ENCODE measurements around the gene PTBP3. TPM values are rescaled to one million over a fixed set of nuclear protein-coding genes. Genes with fewer than 3 reads are reported as not detected.

PTBP3 gene
- total RNA-seq, 1 experiment from 2014 or later, result 172 TPM

GRCh38 chr9:112315331-112316257 lies 17.8 kb downstream of the PTBP3 start:
- Mint-ChIP-seq H3K4me1 (ENCODE audit: low read depth, unreplicated experiment) (peaks cover 28% of the 10 kb centered on the region), H3K9me3 (ENCODE audit: unreplicated experiment) (no peaks in the 10 kb centered on the region), H3K36me3 (ENCODE audit: insufficient read depth, unreplicated experiment) (peaks cover 32% of the 10 kb centered on the region), H3K27me3 (ENCODE audit: insufficient read depth, unreplicated experiment) (no peaks in the 10 kb centered on the region), H3K27ac (ENCODE audit: unreplicated experiment) (peak overlapping the region; percentile 40), H3K4me3 (ENCODE audit: unreplicated experiment) (no peak overlapping the region)
- BruUV-seq (replicated peaks), result TSS peak; percentile 3
- intact Hi-C loops (cut with micrococcal nuclease; ENCODE audit: unreplicated experiment), result no loop called here
- no peak for DNase-seq
- ChIA-PET CTCF (interaction anchor here (0.9 kb wide), 1 partner anchor 18 kb away, joined by 3 read pairs; the partner anchor contains the start of gene PTBP3), POLR2A (interaction anchor here (0.6 kb wide), 1 partner anchor 285 kb away, joined by 3 read pairs; no protein-coding TSS in a partner anchor)
- Histone ChIP-seq H3K4me1 (peaks cover 38% of the 10 kb centered on the region), H3K36me3 (ENCODE audit: control insufficient read depth, insufficient read depth, low read length) (no peaks in the 10 kb centered on the region), H3K9me3 (no peaks in the 10 kb centered on the region), H3K4me3 (ENCODE audit: low read depth, low read length) (no peak overlapping the region), H3K27me3 (replicated peaks; ENCODE audit: control insufficient read depth, insufficient read depth, low read length) (no peaks in the 10 kb centered on the region)
- no peak for TF ChIP-seq CTCF (IDR thresholded peaks at IDR 0.05; ENCODE audit: insufficient read depth in 1 of 2, low read depth in 1 of 2, low read length in 1 of 2, severe bottlenecking in 1 of 2, unreplicated experiment in 1 of 2)

DNA sequence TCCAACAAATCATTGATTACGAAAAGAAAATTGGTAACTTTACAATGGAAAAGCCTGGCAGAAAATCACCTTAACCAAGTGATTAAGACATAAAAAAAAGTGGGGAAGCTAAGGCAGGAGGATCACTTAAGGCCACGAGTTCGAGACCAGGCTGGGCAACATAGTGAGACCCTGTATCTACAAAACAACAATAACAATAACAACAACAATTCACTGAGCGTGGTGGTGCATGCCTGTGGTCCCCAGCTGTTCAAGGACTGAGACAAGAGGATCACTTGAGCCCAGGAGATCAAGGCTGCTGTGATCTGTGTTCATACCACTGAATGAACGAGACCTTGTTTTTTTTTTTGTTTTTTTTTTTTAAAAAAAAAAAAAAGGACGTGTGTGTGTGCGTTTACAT lies 21.3 kb downstream of the PTBP3 start:
- Mint-ChIP-seq H3K27ac (ENCODE audit: unreplicated experiment) (no peak overlapping the region), H3K9me3 (ENCODE audit: unreplicated experiment) (no peaks in the 10 kb centered on the region), H3K4me3 (ENCODE audit: unreplicated experiment) (no peak overlapping the region), H3K36me3 (ENCODE audit: insufficient read depth, unreplicated experiment) (peaks cover 17% of the 10 kb centered on the region), H3K4me1 (ENCODE audit: low read depth, unreplicated experiment) (peaks cover 31% of the 10 kb centered on the region), H3K27me3 (ENCODE audit: insufficient read depth, unreplicated experiment) (no peaks in the 10 kb centered on the region)
- no TSS peak for BruUV-seq (replicated peaks)
- Histone ChIP-seq H3K36me3 (ENCODE audit: control insufficient read depth, insufficient read depth, low read length) (no peaks in the 10 kb centered on the region), H3K4me3 (ENCODE audit: low read depth, low read length) (no peak overlapping the region), H3K9me3 (no peaks in the 10 kb centered on the region), H3K27me3 (replicated peaks; ENCODE audit: control insufficient read depth, insufficient read depth, low read length) (no peaks in the 10 kb centered on the region), H3K4me1 (peaks cover 33% of the 10 kb centered on the region)
- CTCF ChIA-PET, result no interaction called here
- intact Hi-C loops (cut with micrococcal nuclease; ENCODE audit: unreplicated experiment), result no loop called here
- no peak for DNase-seq
- POLR2A ChIA-PET, result no interaction called here
- TF ChIP-seq CTCF (IDR thresholded peaks at IDR 0.05; ENCODE audit: insufficient read depth in 1 of 2, low read depth in 1 of 2, low read length in 1 of 2, severe bottlenecking in 1 of 2, unreplicated experiment in 1 of 2), result no peak

DNA sequence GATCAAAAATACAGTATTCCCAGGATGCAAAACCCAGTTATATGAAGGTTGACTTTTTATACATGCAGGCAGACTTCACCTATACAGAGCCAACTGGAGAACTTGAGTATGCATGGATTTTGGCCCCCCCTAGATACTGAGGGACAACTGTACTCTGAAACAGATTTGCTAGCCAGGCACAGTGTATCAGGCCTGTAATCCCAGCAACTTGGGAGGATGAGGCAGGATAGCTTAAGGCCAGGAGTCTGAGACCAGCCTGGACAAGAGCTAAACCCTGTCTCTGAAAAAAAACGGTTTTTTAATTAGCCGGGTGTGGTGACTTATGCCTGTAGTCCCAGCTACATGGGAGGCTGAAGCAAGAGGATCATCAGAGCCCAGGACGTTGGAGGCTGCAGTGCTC lies 21.9 kb downstream of the PTBP3 start:
- H3K27me3 Mint-ChIP-seq (ENCODE audit: insufficient read depth, unreplicated experiment), result no peaks in the 10 kb centered on the region
- no peak overlapping the region for H3K4me3 Mint-ChIP-seq (ENCODE audit: unreplicated experiment)
- no peak for DNase-seq
- no peak overlapping the region for H3K27ac Mint-ChIP-seq (ENCODE audit: unreplicated experiment)
- Histone ChIP-seq H3K27me3 (replicated peaks; ENCODE audit: control insufficient read depth, insufficient read depth, low read length) (no peaks in the 10 kb centered on the region), H3K4me3 (ENCODE audit: low read depth, low read length) (no peak overlapping the region), H3K9me3 (no peaks in the 10 kb centered on the region), H3K36me3 (ENCODE audit: control insufficient read depth, insufficient read depth, low read length) (no peaks in the 10 kb centered on the region), H3K4me1 (peaks cover 31% of the 10 kb centered on the region)
- ChIA-PET POLR2A (no interaction called here), CTCF (no interaction called here)
- peaks cover 17% of the 10 kb centered on the region for H3K36me3 Mint-ChIP-seq (ENCODE audit: insufficient read depth, unreplicated experiment)
- TF ChIP-seq CTCF (IDR thresholded peaks at IDR 0.05; ENCODE audit: insufficient read depth in 1 of 2, low read depth in 1 of 2, low read length in 1 of 2, severe bottlenecking in 1 of 2, unreplicated experiment in 1 of 2), result no peak
- H3K9me3 Mint-ChIP-seq (ENCODE audit: unreplicated experiment), result no peaks in the 10 kb centered on the region
- BruUV-seq (replicated peaks), result no TSS peak
- H3K4me1 Mint-ChIP-seq (ENCODE audit: low read depth, unreplicated experiment), result peaks cover 28% of the 10 kb centered on the region
- intact Hi-C loops (cut with micrococcal nuclease; ENCODE audit: unreplicated experiment), result no loop called here
